GM18873 (cell line): ENCODE results near the gene ELOVL7.
"Not testable (repeated sequence)": the region's sequence is repeated elsewhere in the genome, so short reads cannot be mapped to it uniquely, and the experiment has no call there.

Experiments
- ATAC-seq: cut with Tn5 transposase; IDR thresholded peaks from one replicate; pipeline ENCODE4 v1.9.1; 2021; ENCODE audit warnings: mild to moderate bottlenecking, moderate library complexity, moderate number of reproducible peaks; ENCODE audit not compliant: unreplicated experiment, low FRiP score

Gene ELOVL7

DNA sequence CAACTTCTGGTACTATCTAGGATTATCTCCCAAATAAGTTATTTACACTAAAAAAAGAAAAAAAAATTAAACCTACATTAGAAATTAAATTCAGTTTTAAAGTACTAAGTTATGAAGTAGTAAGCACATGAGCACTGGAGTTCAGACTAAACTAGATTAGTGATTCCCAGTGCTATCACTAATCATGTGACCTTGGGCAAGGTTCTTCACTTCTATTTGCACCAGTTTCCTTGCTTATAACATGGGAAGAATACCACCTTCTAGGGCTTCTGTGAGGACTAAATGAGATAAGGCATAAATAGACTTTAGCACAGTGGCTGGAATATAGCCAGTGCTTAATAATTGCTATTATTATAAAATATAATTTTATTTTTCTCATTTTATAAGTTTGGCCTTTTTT lies 10.5 kb downstream of the ELOVL7 start:
- ATAC-seq, result no peak

DNA sequence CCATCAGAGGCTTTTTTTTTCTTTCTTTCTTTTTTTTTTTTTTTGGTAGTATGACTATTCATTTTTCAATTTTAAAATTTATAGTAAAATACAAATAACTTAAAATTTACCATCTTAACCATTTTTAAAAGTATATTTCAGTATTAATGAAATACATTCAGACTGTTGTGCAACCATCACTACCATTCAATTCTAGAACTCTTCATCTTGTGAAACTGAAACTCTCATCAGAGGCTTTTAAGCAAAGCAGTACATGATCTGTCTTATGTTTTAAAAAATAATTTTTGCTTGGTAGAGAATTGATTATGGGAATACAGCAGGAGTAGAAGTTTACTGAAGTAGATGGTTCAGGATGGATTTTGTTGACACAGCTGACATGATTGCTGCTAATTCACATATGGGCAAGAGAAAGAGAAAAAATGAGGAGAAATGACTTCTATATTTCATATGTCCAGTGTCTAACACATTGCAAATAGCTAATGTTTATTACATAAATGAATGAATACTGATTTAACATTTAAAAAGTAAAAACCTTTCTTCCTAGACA lies 13.4 kb downstream of the ELOVL7 start:
- ATAC-seq, result no peak

DNA sequence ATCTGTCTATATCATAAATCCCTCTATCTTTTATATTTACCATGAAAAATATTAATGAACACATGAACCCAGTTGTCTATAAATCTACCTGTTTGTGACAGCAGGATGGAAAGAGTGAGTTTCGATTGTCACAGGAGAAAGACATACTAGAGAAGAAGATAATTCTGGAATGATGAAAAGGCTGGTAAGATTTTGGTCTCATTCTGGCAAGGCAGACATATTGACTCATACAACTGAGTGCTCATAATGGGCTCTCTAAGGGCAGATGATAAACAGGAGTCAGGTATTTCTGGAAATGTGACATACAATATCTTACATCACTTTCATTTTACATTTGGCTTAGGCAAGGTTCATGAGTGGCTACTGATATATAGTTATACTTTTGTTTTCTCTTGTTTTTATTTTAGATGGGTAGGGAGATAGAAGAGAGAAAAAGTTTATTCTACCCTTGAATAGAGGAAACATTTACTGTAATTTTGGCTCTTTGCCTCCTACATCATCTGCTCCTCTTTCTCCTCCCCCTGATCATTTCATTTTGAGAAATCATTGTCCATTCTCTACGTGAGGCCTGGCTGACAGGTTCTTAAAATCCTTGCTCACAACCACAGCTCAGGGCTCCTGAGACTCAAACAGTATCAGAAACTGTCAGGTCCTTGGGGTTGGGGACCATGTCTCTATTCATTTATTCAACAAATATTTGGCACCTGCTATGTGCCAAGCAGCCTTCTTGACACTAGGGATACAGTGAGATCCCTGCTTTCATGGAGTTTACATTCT lies 14.4 kb downstream of the ELOVL7 start:
- ATAC-seq, result no peak

DNA sequence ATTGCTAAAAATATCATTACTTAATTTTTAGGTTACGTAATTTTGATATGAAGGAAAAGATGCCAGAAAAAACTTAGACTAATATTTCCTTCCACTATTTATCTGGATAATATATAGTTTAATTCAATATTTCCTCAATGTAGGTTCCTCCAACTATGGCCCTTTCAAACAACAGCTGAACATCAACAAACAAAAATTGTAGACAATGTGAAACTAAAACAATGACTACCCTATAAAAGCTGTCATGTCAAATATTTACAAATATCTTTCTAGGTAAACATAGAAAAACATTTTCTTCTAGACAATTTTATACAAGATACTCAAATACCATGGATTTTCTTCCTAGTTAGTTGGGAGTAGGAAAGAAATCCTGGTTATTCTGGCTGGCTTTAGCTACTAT lies 16.9 kb downstream of the ELOVL7 start:
- no peak for ATAC-seq

DNA sequence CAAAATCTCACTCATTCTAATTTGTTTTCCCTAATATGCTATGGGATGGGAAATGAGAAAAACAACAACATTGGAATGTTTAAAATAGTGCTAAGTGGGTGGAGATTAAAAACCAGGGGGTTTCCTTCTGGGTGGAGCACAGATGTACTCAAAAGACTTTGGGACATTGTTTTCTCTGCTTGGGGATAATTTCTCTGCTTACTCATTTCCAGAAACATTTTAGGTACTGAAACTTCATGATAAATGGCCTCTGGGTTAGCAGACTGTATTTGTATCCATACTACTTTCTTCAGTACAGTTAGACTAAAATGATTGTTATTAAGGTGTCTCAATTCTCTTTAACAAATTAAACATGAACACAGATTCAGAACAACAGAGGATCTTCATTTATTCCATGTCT lies 17.4 kb downstream of the ELOVL7 start:
- ATAC-seq, result peak; percentile 82

DNA sequence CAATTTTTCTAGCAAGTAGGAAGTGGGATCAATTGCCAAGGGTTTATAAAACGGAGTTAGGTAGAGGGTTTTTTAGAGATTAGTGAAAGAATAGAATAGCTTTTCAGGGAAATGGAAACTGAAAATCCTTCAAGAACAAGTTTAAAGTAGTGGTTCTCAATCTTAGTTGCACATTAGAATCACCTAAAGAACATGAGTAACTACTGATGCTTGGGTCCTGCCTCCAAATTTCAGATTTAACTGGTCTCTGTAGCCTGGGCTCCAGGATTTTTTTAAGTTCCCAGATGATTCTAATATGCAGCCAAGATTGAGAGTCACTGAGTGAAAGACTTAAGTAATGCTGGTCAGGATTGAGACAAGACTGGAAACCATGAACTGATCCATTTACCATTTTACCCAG lies 20.5 kb downstream of the ELOVL7 start:
- no peak for ATAC-seq

DNA sequence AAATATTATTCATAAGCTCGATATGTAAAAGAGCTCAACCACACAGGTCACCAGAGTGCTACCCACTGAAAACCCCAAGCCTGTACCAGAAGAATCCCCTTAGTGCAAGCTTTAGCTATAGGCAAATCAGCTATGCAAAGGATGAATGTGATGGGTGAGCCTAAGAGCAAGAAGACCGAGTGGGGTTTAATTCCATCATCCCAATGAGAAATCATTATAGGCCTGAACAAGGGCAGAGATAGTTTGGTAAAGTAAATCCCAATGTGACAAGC lies 21.8 kb downstream of the ELOVL7 start:
- ATAC-seq, result peak; percentile 54

DNA sequence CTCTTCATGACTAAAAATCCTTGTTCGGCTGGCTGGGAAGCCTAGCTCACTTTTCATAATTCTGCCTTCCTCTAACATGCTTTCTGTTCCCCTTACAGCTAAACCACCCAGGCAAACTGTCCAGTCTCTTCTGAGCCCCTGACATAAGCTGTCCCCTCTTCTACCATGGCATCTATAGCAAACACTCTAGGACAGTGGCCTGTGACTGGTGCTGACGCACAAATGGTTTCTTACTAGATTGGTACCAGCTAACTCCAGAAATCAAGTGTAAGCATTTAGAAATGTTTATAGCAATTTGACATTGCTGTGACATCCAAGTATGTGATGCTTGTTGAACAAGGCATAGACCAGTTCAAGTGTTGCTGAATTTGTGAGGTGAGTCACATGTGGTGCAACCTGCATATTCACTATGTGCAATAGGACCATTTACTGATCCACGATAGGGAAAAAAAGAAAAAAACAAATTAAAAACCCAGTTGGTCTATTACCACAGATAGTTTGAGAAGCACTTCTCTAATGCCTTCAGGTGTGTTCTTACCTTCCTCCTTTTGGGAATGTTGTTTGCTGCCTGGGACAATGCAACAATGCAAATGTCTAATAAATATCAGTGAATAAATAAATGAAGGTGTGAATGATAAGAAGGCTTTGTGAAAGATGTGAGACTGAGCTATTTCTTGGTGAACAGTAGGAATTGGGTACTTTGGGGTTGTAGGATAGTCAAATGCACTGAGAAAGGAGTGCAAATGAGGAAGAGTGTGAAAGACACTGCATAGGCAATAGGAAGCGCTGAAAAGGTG lies 22.4 kb downstream of the ELOVL7 start:
- ATAC-seq, result no peak

DNA sequence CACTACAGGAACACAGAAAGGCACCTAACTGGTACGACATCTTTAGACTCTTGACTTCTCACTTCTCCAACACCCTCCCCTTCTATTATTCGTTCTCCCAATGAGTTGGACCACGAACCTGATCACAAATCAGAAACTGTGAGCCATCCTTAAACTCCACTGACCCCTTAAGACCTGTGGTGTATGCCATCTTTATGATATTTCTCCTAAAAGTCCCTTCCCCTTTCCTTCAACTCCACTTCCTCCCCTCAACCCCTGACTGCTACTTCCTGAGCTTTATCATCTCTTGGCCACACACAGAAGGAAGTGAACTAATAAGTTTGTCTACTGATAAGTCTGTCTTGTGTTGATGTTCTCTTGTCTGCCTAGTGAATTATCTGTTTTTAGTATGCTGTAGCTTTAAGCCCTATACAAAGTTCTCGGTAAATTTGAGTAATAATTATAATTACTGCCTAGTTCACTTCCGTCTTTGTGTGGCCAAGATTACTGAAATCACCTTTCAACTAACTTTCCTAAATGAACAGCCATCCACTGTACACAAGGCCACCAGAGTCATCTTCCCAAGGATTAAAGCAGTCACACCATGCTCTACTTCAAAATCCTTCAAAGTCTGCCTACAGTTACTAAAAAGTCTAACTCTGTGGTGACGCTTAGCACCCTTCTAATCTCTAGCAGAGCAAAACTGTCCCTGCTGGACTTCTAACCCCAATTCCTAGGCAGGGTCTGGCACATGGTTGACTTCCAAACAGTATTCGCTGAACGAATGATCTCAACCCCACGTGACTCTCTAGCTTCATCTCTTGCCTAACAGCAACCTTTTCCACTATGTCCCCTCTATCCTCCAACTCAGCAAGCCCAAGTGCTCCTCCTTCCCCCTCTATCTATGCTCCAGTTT lies 23.2 kb downstream of the ELOVL7 start:
- ATAC-seq, result no peak

DNA sequence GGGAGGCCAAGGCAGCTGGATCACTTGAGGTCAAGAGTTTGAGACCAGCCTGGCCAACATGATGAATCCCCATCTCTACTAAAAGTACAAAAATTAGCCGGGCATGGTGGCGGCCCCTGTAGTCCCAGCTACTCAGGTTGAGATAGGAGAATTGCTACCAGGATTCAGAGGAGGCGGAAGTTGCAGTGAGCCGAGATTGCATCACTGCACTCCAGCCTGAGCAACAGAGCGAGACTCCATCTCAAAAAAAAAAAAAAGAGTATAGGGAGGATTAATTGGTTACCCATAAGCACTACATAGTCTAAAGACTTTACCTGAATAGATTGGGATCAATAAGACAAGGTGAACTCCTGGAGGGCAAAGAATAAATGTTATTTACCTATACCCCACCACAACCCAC lies 27.9 kb downstream of the ELOVL7 start:
- not testable (repeated sequence) for ATAC-seq

DNA sequence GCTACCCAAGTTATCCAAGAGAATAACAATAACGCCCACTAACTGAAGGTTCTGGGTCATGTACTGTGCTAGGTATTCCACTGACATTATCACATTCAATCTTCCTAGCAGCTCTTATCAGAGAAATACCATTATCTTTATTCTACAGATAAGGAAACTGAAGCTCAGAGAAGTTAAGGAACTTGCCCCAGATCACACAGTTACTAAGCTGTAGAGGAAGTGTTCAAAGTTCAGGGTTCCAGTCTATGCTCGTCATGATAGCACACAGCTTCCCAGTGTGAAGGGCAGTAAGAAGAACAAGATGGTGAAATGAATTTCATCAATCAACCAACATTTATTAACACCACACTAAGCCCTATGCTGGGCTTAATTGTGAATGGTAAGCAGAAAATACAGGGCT lies 29.6 kb downstream of the ELOVL7 start:
- ATAC-seq, result no peak

DNA sequence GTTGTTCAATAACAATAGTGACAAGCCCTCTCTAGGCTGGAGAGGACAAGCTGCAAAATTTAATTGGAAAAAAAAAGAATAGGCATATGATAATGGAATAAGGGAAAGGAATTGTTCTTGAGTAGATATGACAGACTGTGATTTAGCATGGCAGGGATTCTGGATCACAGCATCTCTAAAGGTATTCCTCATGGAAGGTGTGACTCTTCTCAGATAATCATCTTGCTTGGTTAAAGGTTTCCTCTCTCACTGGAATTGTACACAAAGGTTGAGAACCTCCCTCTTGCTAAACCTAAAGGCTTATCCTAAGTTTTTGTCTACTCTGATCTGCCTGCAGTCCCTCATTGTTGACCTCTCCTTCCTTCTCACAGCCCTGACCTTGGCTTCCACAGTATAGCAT lies 31.6 kb downstream of the ELOVL7 start:
- no peak for ATAC-seq

DNA sequence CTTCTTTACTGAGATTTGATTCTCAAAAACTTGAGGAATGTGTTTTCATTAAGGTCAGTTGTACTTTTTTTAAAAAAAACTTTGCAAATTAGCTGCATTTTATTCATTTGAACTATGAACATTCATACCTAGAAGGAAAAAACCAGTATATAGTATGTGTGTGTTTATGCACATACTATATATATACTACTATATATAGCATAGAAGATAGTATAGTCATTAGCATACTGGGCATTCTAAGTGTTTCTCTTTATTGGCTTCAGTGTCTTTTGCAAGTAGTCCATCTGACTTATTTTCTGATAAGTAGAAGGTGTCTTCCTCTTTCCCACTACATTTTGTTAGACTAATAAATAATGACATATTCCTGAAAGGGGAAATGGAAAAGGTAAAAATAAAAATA lies 33.0 kb downstream of the ELOVL7 start:
- peak; percentile 40 for ATAC-seq

DNA sequence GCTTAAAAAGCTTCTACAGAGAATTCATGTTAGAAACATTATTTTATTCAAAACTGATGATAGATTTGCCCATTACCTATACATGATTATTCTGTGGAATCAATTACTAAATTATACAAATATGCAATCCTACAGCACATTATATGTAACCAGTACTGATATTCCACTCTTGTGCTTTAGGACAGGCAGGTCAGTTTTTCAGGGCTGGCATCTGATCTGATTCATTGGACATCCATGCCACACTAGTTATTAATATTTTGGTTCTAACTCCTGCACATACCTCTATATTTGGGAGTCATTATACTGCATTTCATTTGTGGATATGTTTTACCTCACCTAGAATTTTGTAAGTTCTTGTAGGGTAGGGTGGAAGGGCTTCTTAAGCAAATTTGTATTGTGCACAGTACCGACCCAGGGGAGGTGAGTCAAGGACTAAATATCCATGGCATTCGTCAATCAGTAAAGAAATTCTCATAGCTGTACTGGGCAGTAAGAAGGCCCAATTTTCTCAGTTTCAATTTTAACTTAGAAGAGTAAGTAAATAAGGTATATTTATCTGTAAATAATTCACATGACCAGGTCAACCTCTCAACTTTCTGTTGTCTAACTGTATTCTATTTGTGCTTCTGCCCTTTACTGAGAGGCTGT lies 33.5 kb downstream of the ELOVL7 start:
- peak; percentile 88 for ATAC-seq

DNA sequence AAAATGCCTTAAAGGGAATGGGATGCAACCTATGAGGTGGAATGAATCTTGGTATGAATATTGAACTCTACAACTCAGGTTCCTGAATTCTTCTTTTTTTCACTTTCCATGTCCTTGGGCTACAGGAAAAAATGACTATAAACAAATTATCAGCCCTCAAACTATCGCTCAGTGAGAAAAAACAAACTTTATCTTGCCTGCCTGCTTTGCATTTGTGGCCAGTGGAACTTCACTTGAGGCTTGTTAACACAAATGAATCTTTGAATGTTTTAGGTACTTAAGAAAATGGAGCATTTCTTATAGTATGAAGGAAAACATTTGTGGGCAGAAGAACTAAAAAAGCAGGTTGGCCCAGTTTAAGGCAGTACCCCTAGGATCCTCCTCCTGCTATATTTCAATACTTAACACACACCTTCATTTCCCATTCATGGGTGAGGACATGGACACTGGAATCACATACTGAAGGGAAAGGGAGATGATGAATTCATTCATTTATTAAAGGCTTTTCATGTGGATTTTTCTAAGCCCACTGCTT lies 34.1 kb downstream of the ELOVL7 start:
- ATAC-seq, result no peak

DNA sequence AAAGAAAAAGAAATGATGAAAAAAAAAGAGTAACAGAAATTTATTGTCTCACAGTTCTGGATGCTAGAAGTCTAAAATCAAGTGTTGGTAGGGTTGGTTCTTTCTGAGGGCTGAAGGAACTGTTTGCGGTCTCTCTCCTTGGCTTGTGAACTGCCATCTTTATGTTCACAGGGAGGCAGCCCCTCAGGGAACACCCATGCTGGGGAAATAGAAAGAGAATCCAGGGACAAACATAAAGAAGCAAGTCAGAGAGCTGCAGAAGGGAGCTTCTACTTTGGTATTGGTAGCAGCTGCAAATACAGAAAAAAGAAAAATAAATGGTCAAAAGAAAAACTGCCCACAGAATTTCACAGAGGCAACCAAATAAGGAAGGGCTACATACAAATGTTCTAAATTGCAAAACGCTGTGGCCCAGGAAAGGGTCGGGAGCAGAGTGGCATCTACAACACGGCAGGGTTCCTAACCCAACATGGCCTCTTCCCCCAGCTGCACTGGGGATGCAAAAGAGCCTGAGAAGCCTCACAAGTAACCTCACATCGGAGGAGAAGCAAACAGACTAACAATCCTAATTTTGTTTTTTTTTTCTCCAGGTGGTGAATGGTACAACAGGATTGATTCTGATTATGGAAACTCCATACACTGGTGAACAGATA lies 37.4 kb downstream of the ELOVL7 start:
- no peak for ATAC-seq

DNA sequence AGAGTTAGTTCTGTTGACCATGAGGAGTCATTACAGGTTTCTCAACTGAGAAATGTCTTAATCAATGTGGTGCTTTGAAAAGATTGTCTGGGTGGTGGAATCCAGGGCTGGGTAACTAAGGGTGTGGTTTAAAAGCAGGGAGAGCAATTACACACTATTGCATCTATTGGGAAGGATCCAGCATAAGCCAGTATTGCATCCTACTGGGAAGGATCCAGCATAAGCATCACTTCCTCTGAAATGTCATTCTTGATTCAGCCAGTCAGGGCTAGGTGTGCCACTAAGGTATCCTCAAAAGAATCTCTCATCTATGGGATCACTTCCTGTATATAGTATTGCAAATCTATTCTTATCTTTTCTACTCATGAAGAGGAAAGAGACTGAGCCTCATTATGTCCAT lies 38.6 kb downstream of the ELOVL7 start:
- no peak for ATAC-seq

DNA sequence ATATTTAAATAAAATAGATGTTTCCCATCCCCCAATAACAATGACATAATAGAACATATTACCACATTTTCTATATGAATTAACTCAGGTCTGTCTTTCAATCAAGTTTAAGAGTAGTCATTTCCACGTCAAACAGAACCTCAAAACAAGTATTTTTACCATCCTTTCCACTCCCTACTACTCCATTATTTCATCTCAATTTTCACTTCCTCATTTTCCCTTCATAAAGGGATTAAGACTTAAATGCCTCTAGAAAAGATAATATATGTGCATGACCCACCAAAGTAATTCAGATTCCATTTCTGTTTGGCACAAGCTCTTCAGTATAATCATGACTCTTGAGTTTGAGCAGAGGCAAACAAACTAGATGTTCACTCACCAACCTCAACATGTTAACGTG lies 40.4 kb downstream of the ELOVL7 start:
- no peak for ATAC-seq

DNA sequence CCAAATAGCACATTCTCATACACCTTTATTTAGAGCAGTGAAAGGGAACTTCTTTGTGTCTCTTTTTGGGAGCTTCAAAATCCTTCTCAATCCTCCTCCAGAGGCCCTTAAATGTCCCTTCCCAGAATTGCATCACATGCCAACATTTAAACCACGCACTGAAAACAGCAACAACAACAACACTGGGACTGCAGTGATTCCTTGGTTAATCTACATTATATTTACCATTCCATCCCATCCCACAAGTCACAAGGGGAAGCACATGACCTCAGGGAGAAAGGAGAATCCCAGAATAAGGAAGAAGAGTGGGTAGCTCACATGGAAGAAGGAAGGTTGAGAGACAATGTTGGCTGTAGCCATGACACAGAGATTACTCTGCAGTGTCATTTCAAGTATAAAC lies 41.1 kb downstream of the ELOVL7 start:
- no peak for ATAC-seq

DNA sequence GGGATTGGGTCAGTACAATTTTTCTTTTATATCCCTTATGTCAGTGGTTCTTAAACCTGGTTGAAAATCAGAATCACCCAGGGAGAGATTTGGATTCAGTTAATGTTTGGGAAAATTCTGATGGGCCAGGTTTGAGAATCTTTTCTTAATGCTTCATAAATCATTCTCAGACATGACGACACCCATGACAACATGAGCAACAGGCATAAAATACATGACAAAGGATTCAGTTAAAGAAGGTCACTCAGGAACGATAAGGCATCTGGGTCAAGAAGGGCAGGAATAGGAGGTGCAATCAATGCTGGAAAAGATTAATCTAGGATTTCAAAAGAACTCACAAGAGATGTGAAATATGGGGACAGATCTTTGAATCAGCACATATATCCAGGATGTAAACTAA lies 41.8 kb downstream of the ELOVL7 start:
- no peak for ATAC-seq
